ENCODE results near the gene SMIM44.
A peak's percentile ranks its signal among the peaks of the same experiment; 100 is the strongest.

SMIM44 gene

GRCh38 chr19:3459965-3460582 is 23.2 kb downstream of the SMIM44 start:
- no peak for TF ChIP-seq CTCF (IDR thresholded peaks at IDR 0.05)
- Histone ChIP-seq H3K27ac (peak overlapping the region; percentile 94 to 100), H3K4me3 (peak overlapping the region; percentile 54)
- DNase-seq (ENCODE audit: low spot score) = no peak

- Histone ChIP-seq H3K27ac (peak overlapping the region; percentile 94 to 100), H3K4me3 (peak overlapping the region; percentile 54)
- DNase-seq (ENCODE audit: low spot score) = peak; percentile 97
- no peak for TF ChIP-seq CTCF (IDR thresholded peaks at IDR 0.05)
Observed at GRCh38 chr19:3459089-3459881, 24.0 kb downstream of the SMIM44 start.

GRCh38 chr19:3458229-3459088 is 24.8 kb downstream of the SMIM44 start:
- Histone ChIP-seq H3K27ac (peak overlapping the region; percentile 94 to 100), H3K4me3 (peak overlapping the region; percentile 54)
- DNase-seq (ENCODE audit: low spot score) = no peak
- TF ChIP-seq CTCF (IDR thresholded peaks at IDR 0.05) = no peak

GRCh38 chr19:3457528-3458228 is 25.6 kb downstream of the SMIM44 start:
- Histone ChIP-seq H3K4me3 (peak overlapping the region; percentile 54), H3K27ac (peak overlapping the region; percentile 94 to 100)
- TF ChIP-seq CTCF (IDR thresholded peaks at IDR 0.05) = no peak
- no peak for DNase-seq (ENCODE audit: low spot score)

GRCh38 chr19:3456925-3457527 is 26.2 kb downstream of the SMIM44 start:
- no peak for DNase-seq (ENCODE audit: low spot score)
- TF ChIP-seq CTCF (IDR thresholded peaks at IDR 0.05) = no peak
- H3K27ac ChIP-seq = peak overlapping the region; percentile 94 to 100
- peak overlapping the region; percentile 54 for H3K4me3 ChIP-seq

GRCh38 chr19:3455960-3456601 is 27.2 kb downstream of the SMIM44 start:
- Histone ChIP-seq H3K27ac (peak overlapping the region; percentile 94 to 100), H3K4me3 (no peak overlapping the region)
- no peak for TF ChIP-seq CTCF (IDR thresholded peaks at IDR 0.05)
- DNase-seq (ENCODE audit: low spot score) = no peak

Data from coronary artery (tissue), 2 donors.